ENCODE results near the gene RHOXF2.
"Not testable (repeated sequence)": the region's sequence is repeated elsewhere in the genome, so short reads cannot be mapped to it uniquely, and the experiment has no call there.

Gene RHOXF2

GRCh38 chrX:120158313-120158712 lies at the start of gene RHOXF2:
Gene RHOXF2 (plus strand): TSS chrX:120158613. CDS start chrX:120158751, 138 bp downstream.
- DNase-seq, result not testable (repeated sequence)

GRCh38 chrX:120109378-120109777 lies 49.0 kb upstream of the RHOXF2 start:
- DNase-seq, result no peak

- no peak for DNase-seq
Measured at GRCh38 chrX:120111611-120112010, 46.8 kb upstream of the RHOXF2 start.

GRCh38 chrX:120115438-120115963 lies 42.9 kb upstream of the RHOXF2 start, which contains the start of gene RHOXF1:
Gene RHOXF1 (minus strand): TSS chrX:120115913. CDS start chrX:120115862, 51 bp downstream.
- DNase-seq, result no peak

- DNase-seq, result no peak
Measured at GRCh38 chrX:120120223-120120622, 38.2 kb upstream of the RHOXF2 start.

- DNase-seq, result no peak
Measured at GRCh38 chrX:120125444-120125843, 33.0 kb upstream of the RHOXF2 start.

- not testable (repeated sequence) for DNase-seq
Measured at GRCh38 chrX:120128306-120128846, 30.0 kb upstream of the RHOXF2 start.

GRCh38 chrX:120136128-120136527 lies 22.3 kb upstream of the RHOXF2 start:
- no peak for DNase-seq

GRCh38 chrX:120136840-120137239 lies 21.6 kb upstream of the RHOXF2 start:
- DNase-seq, result no peak

- DNase-seq, result no peak
Measured at GRCh38 chrX:120137439-120137838, 21.0 kb upstream of the RHOXF2 start.

- DNase-seq, result no peak
Measured at GRCh38 chrX:120140293-120140981, 18.0 kb upstream of the RHOXF2 start.

- DNase-seq, result no peak
Measured at GRCh38 chrX:120144178-120144844, 14.1 kb upstream of the RHOXF2 start.

GRCh38 chrX:120145295-120145925 lies 13.0 kb upstream of the RHOXF2 start:
- no peak for DNase-seq

GRCh38 chrX:120146323-120146722 lies 12.1 kb upstream of the RHOXF2 start:
- DNase-seq, result not testable (repeated sequence)

- no peak for DNase-seq
Measured at GRCh38 chrX:120147537-120147936, 10.9 kb upstream of the RHOXF2 start.

- not testable (repeated sequence) for DNase-seq
Measured at GRCh38 chrX:120150109-120150744, 8.2 kb upstream of the RHOXF2 start.

- not testable (repeated sequence) for DNase-seq
Measured at GRCh38 chrX:120159086-120159485, 673 bp downstream of the RHOXF2 start.

- DNase-seq, result not testable (repeated sequence)
Measured at GRCh38 chrX:120193254-120193653, 34.8 kb downstream of the RHOXF2 start.

GRCh38 chrX:120193720-120194119 lies 35.3 kb downstream of the RHOXF2 start:
- DNase-seq, result not testable (repeated sequence)

- DNase-seq, result not testable (repeated sequence)
Measured at GRCh38 chrX:120195786-120196185, 37.4 kb downstream of the RHOXF2 start.

GRCh38 chrX:120196626-120197283 lies 38.3 kb downstream of the RHOXF2 start:
- DNase-seq, result not testable (repeated sequence)

GRCh38 chrX:120200851-120201250 lies 42.4 kb downstream of the RHOXF2 start:
- no peak for DNase-seq
